ENCODE data around the gene YTHDC1. TPM values are rescaled to one million over a fixed set of nuclear protein-coding genes. Genes with fewer than 3 reads are reported as not detected.

The YTHDC1 gene
- total and polyA plus RNA-seq, 2 experiments from 2014 or later = 72.3 to 144 TPM

GRCh38 chr4:68358988-68359387, 9.1 kb upstream of the YTHDC1 start:
- no peaks in the 10 kb centered on the region for H4K20me1 ChIP-seq (replicated peaks; ENCODE audit: insufficient read depth)
- H3K4me2 ChIP-seq = no peak overlapping the region
- no peak overlapping the region for H3K4me3 Mint-ChIP-seq
- DNase-seq (ENCODE audit: low spot score) (no peak), ATAC-seq (no peak)
- H3K36me3 Mint-ChIP-seq (ENCODE audit: low read depth) = peaks cover under 1% of the 10 kb centered on the region; the same call in 1 of the 3 replicates
- H3K79me2 ChIP-seq (replicated peaks; ENCODE audit: insufficient read depth) = no peaks in the 10 kb centered on the region
- H3K4me1 Mint-ChIP-seq = no peaks in the 10 kb centered on the region
- no peaks in the 10 kb centered on the region for H3K36me3 ChIP-seq (ENCODE audit: insufficient read depth)
- no peak overlapping the region for H3K4me3 ChIP-seq
- no peak overlapping the region for H3K27ac ChIP-seq (ENCODE audit: low read depth)
- peaks cover 4% of the 10 kb centered on the region; the same call in 1 of the 2 replicates for H3K27me3 ChIP-seq (ENCODE audit: insufficient read depth)
- H3F3A ChIP-seq (replicated peaks; ENCODE audit: low read depth) = no peaks in the 10 kb centered on the region
- no peaks in the 10 kb centered on the region for H3K27me3 Mint-ChIP-seq (ENCODE audit: insufficient read depth, low read depth, poor library complexity)
- no peaks in the 10 kb centered on the region; the same call in 1 of the 2 replicates for H3K4me1 ChIP-seq (ENCODE audit: insufficient read depth)
- TF ChIP-seq CREB1 (CRISPR knock-in tag; IDR thresholded peaks at IDR 0.05; ENCODE audit: low read depth) (no peak), STAT1 (IDR thresholded peaks at IDR 0.05; ENCODE audit: unreplicated experiment) (no peak), ETS1 (IDR thresholded peaks at IDR 0.05) (no peak), EZH2phosphoT487 (IDR thresholded peaks at IDR 0.05; ENCODE audit: unreplicated experiment) (no peak), ZNF462 (CRISPR knock-in tag; IDR thresholded peaks at IDR 0.05) (no peak), JUNB (IDR thresholded peaks at IDR 0.05; ENCODE audit: unreplicated experiment) (no peak), ZNF114 (CRISPR knock-in tag; IDR thresholded peaks at IDR 0.05) (no peak), REST (IDR thresholded peaks at IDR 0.05; ENCODE audit: unreplicated experiment) (no peak), POLR2AphosphoS5 (IDR thresholded peaks at IDR 0.05; ENCODE audit: low read depth) (no peak), ZNF331 (CRISPR knock-in tag; IDR thresholded peaks at IDR 0.05; ENCODE audit: low read depth) (no peak), NANOG (IDR thresholded peaks at IDR 0.05; ENCODE audit: borderline replicate concordance) (no peak)
- peaks cover 8% of the 10 kb centered on the region for H3K9me2 ChIP-seq (ENCODE audit: insufficient read depth)
- H2AFZ ChIP-seq = no peak overlapping the region
- peaks cover 2% of the 10 kb centered on the region; the same call in 2 of the 3 replicates for H3K9me3 Mint-ChIP-seq
- no peak overlapping the region for H3K27ac Mint-ChIP-seq
